Vagina (tissue), 2 donors: Measurements from ENCODE around the gene COL10A1.

Experiments used
- POLR2A ChIP-seq, 2 donors: fragments of 450-650 bp; IDR thresholded peaks; one replicate each; pipeline ENCODE4 v1.6.1; 2017; ENCODE audit warnings: antibody characterized with exemption in 2 of 2, mild to moderate bottlenecking in 2 of 2, moderate library complexity in 2 of 2
- POLR2AphosphoS5 ChIP-seq, 2 donors: sonication (generic); formaldehyde crosslinking; IDR thresholded peaks; one replicate each; pipeline ENCODE4 v1.9.0; 2017; ENCODE audit warnings: antibody characterized with exemption in 2 of 2, mild to moderate bottlenecking in 2 of 2, low read depth in 1 of 2; ENCODE audit not compliant: insufficient read depth in 1 of 2
- TF ChIP-seq, protein P1 (sequence below), 3 experiments: fragments of 450-650 bp in 2 of 3; fragments of 200-600 bp in 1 of 3; sonication (generic) in 1 of 3; IDR thresholded peaks; one replicate each; pipeline ENCODE4 v1.5.1; 2017 to 2019; ENCODE audit warnings: antibody characterized with exemption in 3 of 3, mild to moderate bottlenecking in 2 of 3, moderate library complexity in 2 of 3

DNA sequence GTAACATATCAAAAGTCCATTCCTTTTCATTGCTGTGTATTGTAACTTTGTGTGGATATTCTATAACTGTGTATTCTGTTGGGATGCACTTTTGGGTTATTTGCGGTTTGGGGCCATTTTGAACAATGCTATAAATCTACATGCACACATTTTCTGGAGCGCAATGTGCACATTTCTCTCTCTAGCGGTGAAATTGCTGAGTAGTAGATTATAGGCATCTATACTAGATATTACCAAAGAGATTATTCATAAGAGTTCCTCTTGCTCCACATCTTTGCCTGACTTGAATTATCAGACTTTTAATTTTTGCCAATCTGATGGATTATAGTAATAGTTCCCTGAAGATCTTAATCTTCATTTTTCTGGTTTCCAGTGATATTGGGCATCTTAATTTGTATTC lies 47.0 kb downstream of the COL10A1 start:
- TF ChIP-seq POLR2AphosphoS5 (IDR thresholded peaks at IDR 0.05; ENCODE audit: insufficient read depth in 1 of 2, low read depth in 1 of 2) (no peak), POLR2A (IDR thresholded peaks at IDR 0.05) (no peak)
- TF ChIP-seq, protein P1, sequence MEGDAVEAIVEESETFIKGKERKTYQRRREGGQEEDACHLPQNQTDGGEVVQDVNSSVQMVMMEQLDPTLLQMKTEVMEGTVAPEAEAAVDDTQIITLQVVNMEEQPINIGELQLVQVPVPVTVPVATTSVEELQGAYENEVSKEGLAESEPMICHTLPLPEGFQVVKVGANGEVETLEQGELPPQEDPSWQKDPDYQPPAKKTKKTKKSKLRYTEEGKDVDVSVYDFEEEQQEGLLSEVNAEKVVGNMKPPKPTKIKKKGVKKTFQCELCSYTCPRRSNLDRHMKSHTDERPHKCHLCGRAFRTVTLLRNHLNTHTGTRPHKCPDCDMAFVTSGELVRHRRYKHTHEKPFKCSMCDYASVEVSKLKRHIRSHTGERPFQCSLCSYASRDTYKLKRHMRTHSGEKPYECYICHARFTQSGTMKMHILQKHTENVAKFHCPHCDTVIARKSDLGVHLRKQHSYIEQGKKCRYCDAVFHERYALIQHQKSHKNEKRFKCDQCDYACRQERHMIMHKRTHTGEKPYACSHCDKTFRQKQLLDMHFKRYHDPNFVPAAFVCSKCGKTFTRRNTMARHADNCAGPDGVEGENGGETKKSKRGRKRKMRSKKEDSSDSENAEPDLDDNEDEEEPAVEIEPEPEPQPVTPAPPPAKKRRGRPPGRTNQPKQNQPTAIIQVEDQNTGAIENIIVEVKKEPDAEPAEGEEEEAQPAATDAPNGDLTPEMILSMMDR (IDR thresholded peaks at IDR 0.05), result no peak
